Body of pancreas (tissue), 4 donors: Measurements from ENCODE around the gene PRSS36.
"Not testable (repeated sequence)": the region's sequence is repeated elsewhere in the genome, so short reads cannot be mapped to it uniquely, and the experiment has no call there.

Experiments used
- CTCF ChIP-seq, 7 experiments: fragments of 450-650 bp in 4 of 7; fragments of 200-600 bp in 3 of 7; sonication (generic) in 3 of 7; IDR thresholded peaks; one replicate each; pipeline ENCODE4 v1.5.1; 2016 to 2019; ENCODE audit warnings: antibody characterized with exemption in 7 of 7
- POLR2A ChIP-seq, 3 donors: fragments of 450-650 bp; IDR thresholded peaks; one replicate each; pipeline ENCODE4 v1.6.1; 2016; ENCODE audit warnings: antibody characterized with exemption in 3 of 3, mild to moderate bottlenecking in 2 of 3

- not testable (repeated sequence) for TF ChIP-seq CTCF, POLR2A (IDR thresholded peaks at IDR 0.05)
Measured at GRCh38 chr16:31144418-31144817, 5.4 kb downstream of the PRSS36 start.
